Sigmoid colon (tissue), 7 donors: ENCODE results near the gene SDK1. TPM values are rescaled to one million over a fixed set of nuclear protein-coding genes. Genes with fewer than 3 reads are reported as not detected.

Experiments
- DNase-seq: peaks from one replicate; pipeline ENCODE4 v3.0.0-alpha.2; 2019
- H3K27ac ChIP-seq, 4 donors: fragments of 200-600 bp; sonication (generic); one replicate each; pipeline ENCODE4 v1.5.1; 2016 to 2019; ENCODE audit warnings: mild to moderate bottlenecking in 1 of 4
- H3K27me3 ChIP-seq, 3 donors: fragments of 200-600 bp; sonication (generic); one replicate each; pipeline ENCODE4 v1.5.1; 2019; ENCODE audit warnings: mild to moderate bottlenecking in 1 of 3
- H3K36me3 ChIP-seq, 4 donors: fragments of 200-600 bp; sonication (generic); one replicate each; pipeline ENCODE4 v1.5.1; 2016 to 2019
- H3K4me1 ChIP-seq, 4 donors: fragments of 200-600 bp; sonication (generic); one replicate each; pipeline ENCODE4 v1.5.1; 2017 to 2019
- H3K4me3 ChIP-seq, 4 donors: fragments of 200-600 bp; sonication (generic); one replicate each; pipeline ENCODE4 v1.5.1; 2017 to 2019; ENCODE audit warnings: mild to moderate bottlenecking in 2 of 4, moderate library complexity in 1 of 4
- H3K9me3 ChIP-seq, 4 donors: fragments of 200-600 bp in 3 of 4; sonication (generic) in 3 of 4; one replicate each; pipeline versions ENCODE4 v1.5.1 to v1.6.1; 2013 to 2019
- EP300 ChIP-seq, 4 donors: sonication (generic); formaldehyde crosslinking; IDR thresholded peaks; one replicate each; pipeline ENCODE4 v1.6.1; 2017; ENCODE audit warnings: antibody characterized with exemption in 4 of 4
- POLR2A ChIP-seq, 2 donors: fragments of 450-650 bp; IDR thresholded peaks; one replicate each; pipeline ENCODE4 v1.6.1; 2016; ENCODE audit warnings: antibody characterized with exemption in 2 of 2, mild to moderate bottlenecking in 2 of 2, moderate library complexity in 2 of 2
- POLR2AphosphoS5 ChIP-seq, 4 donors: sonication (generic); formaldehyde crosslinking; IDR thresholded peaks; one replicate each; pipeline ENCODE4 v1.6.1; 2017; ENCODE audit warnings: antibody characterized with exemption in 4 of 4
- WGBS, 2 donors: extraction: QIAGEN DNeasy Blood & Tissue Kit; methylation state at CpG; one replicate each; pipeline ENCODE4 v1.1.7; 2013; 5-methylcytosine and 5-hydroxymethylcytosine counted together
- intact Hi-C: fragments of 100-400 bp; cut with DNase I; formaldehyde crosslinking; loops from one replicate; pipeline ENCODE4 v1.15.1; 2023
- polyA plus RNA-seq, 3 donors: library from polyadenylated mRNA; stranded (reverse); fragments of 200-250 nt; gene quantifications; one replicate each; pipeline ENCODE4 v1.2.3, GENCODE V29; 2013
- total RNA-seq, 4 donors: library from RNA; depleted of rRNA; stranded (reverse); fragments of >200 nt; gene quantifications; one replicate each; pipeline ENCODE4 v1.1.0, GENCODE V29; 2016
- TF ChIP-seq, protein P1 (sequence below), 4 experiments: fragments of 450-650 bp in 3 of 4; fragments of 200-600 bp in 1 of 4; IDR thresholded peaks; one replicate each; pipeline ENCODE4 v1.5.1; 2016 to 2019; ENCODE audit warnings: antibody characterized with exemption in 4 of 4, mild to moderate bottlenecking in 3 of 4, moderate library complexity in 2 of 4
- donor health status: healthy with polysubstance abuse.
- donor health status: Bipolar disorder and iron deficiency.
- donor health status: healthy.

Gene SDK1
- total and polyA plus RNA-seq, 7 donors = under 0.01 to 23.0 (median 10.0) TPM; not detected in 1

- TF ChIP-seq EP300 (IDR thresholded peaks at IDR 0.05) (no peak), POLR2A (IDR thresholded peaks at IDR 0.05) (no peak), POLR2AphosphoS5 (IDR thresholded peaks at IDR 0.05) (no peak)
- TF ChIP-seq, protein P1, sequence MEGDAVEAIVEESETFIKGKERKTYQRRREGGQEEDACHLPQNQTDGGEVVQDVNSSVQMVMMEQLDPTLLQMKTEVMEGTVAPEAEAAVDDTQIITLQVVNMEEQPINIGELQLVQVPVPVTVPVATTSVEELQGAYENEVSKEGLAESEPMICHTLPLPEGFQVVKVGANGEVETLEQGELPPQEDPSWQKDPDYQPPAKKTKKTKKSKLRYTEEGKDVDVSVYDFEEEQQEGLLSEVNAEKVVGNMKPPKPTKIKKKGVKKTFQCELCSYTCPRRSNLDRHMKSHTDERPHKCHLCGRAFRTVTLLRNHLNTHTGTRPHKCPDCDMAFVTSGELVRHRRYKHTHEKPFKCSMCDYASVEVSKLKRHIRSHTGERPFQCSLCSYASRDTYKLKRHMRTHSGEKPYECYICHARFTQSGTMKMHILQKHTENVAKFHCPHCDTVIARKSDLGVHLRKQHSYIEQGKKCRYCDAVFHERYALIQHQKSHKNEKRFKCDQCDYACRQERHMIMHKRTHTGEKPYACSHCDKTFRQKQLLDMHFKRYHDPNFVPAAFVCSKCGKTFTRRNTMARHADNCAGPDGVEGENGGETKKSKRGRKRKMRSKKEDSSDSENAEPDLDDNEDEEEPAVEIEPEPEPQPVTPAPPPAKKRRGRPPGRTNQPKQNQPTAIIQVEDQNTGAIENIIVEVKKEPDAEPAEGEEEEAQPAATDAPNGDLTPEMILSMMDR (IDR thresholded peaks at IDR 0.05) = no peak
- Histone ChIP-seq H3K27me3 (no peaks in the 10 kb centered on the region), H3K4me1 (peaks cover 0 to 12% (median 3%) of the 10 kb centered on the region in 4 donors), H3K36me3 (no peaks in the 10 kb centered on the region), H3K27ac (no peak overlapping the region), H3K9me3 (peaks cover 0 to 6% (median 2%) of the 10 kb centered on the region in 4 donors), H3K4me3 (no peak overlapping the region)
- no peak for DNase-seq
- intact Hi-C loops = no loop called here
- 87 to 91% methylated on average over 16 of the region's 16 CpGs for WGBS, 2 donors
Measured at GRCh38 chr7:4272141-4272540, 971.1 kb downstream of the SDK1 start.

GRCh38 chr7:4273566-4274230 is 972.6 kb downstream of the SDK1 start:
- no peak for DNase-seq
- no peaks in the 10 kb centered on the region for H3K27me3 ChIP-seq
- no peak overlapping the region for H3K27ac ChIP-seq
- intact Hi-C loops = no loop called here
- 81 to 87% methylated on average over 9 of the region's 9 CpGs for WGBS, 2 donors
- TF ChIP-seq POLR2AphosphoS5 (IDR thresholded peaks at IDR 0.05) (no peak), EP300 (IDR thresholded peaks at IDR 0.05) (no peak), POLR2A (IDR thresholded peaks at IDR 0.05) (no peak)
- TF ChIP-seq, protein P1 (IDR thresholded peaks at IDR 0.05) = no peak
- peaks cover 0 to 6% (median 2%) of the 10 kb centered on the region in 4 donors for H3K9me3 ChIP-seq
- no peak overlapping the region for H3K4me3 ChIP-seq
- no peaks in the 10 kb centered on the region for H3K4me1 ChIP-seq
- H3K36me3 ChIP-seq = no peaks in the 10 kb centered on the region

DNA sequence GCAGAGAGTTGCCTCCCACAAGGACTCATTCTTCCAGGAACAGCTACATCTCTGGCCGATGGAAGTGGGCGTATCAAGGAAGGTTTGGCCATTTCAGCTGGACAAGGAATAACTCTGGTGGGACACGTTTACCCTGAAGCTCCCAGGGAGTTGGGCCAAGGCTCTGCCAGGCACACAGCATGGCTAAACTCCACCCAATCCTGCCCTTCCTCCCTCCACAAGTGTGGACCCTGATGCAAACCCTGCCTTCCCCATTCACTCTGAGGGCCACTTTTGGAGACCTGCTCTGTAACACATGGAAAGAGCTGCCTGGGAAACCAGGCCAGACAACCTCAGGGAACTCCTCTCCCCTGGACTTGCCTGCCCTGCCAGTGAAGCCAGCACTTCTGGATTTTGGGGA is 973.2 kb downstream of the SDK1 start:
- TF ChIP-seq POLR2AphosphoS5 (IDR thresholded peaks at IDR 0.05) = no peak
- TF ChIP-seq EP300 (IDR thresholded peaks at IDR 0.05) = no peak
- TF ChIP-seq, protein P1 (IDR thresholded peaks at IDR 0.05) = no peak
- no peak for TF ChIP-seq POLR2A (IDR thresholded peaks at IDR 0.05)
- H3K9me3 ChIP-seq = peaks cover 0 to 6% (median 2%) of the 10 kb centered on the region in 4 donors
- intact Hi-C loops = no loop called here
- H3K27me3 ChIP-seq = no peaks in the 10 kb centered on the region
- no peak for DNase-seq
- 57 to 71% methylated on average over 3 of the region's 3 CpGs for WGBS, 2 donors
- no peak overlapping the region for H3K27ac ChIP-seq
- H3K4me3 ChIP-seq = no peak overlapping the region
- no peaks in the 10 kb centered on the region for H3K36me3 ChIP-seq
- no peaks in the 10 kb centered on the region for H3K4me1 ChIP-seq

GRCh38 chr7:4277936-4278335 is 976.9 kb downstream of the SDK1 start:
- Histone ChIP-seq H3K36me3 (no peaks in the 10 kb centered on the region), H3K4me3 (no peak overlapping the region), H3K27me3 (no peaks in the 10 kb centered on the region), H3K27ac (no peak overlapping the region), H3K4me1 (no peaks in the 10 kb centered on the region), H3K9me3 (peaks cover 0 to 6% (median 2%) of the 10 kb centered on the region in 4 donors)
- no peak for DNase-seq
- TF ChIP-seq EP300 (IDR thresholded peaks at IDR 0.05) (no peak), POLR2AphosphoS5 (IDR thresholded peaks at IDR 0.05) (no peak), POLR2A (IDR thresholded peaks at IDR 0.05) (no peak)
- TF ChIP-seq, protein P1 (IDR thresholded peaks at IDR 0.05) = no peak
- intact Hi-C loops = no loop called here
- 88 to 90% methylated on average over 4 of the region's 4 CpGs for WGBS, 2 donors
